ENCODE data around the gene AADAT.

DNA sequence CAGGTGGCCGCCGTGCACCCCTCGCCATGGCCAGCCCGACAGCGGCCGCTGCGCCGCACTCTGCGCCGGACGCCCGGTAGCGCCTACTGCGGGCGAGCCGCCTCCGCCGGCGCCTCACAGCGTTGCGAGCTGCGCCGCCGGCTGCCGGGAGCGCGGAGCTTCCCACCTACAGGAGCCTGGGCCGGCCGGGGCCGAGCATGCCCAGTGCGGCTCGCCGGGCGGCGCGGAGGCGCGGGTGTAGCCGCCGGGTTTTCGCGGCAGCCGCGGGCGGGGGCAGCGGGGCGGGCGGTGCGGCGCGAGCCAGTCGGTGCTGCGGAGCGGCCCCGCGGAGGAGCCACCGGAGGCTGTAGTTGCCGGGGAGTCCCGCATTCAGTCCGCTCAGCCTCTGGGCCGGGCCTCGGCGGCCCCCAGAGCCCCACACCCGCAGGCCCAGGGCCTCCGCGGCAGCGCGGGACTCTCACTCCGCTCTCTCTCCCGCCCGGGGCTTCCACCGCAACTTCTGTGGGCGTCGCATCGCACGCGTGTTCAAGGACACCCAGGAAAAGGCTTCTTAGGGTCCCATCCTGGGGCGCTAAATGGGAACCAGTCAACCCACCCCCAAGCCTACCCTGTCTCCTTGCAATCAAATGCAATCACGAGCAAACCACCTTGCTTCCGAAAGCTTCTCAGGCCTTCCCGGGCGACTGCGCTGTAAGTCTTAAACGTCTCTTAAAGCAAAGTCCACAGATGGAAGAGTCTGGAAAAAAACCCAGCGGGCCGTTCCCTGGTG lies 63.3 kb downstream of the AADAT start, which contains the start of gene MFAP3L:
- TF ChIP-seq RCOR1 (IDR thresholded peaks at IDR 0.05; ENCODE audit: low read depth, low read length) (no peak), MAFK (IDR thresholded peaks at IDR 0.05; ENCODE audit: partially characterized antibody) (no peak), POLR2A (IDR thresholded peaks at IDR 0.05; ENCODE audit: low read length) (no peak; the same call in none of the 2 replicates), SMC3 (IDR thresholded peaks at IDR 0.05) (no peak), NFE2L2 (conservative IDR thresholded peaks at IDR 0.05; ENCODE audit: low read length) (no peak), EHMT2 (IDR thresholded peaks at IDR 0.05; ENCODE audit: low read depth) (no peak), ESRRA (IDR thresholded peaks at IDR 0.05; ENCODE audit: borderline replicate concordance, low read length) (no peak), HOXA7 (CRISPR knock-in tag; IDR thresholded peaks at IDR 0.05) (no peak), HDAC2 (IDR thresholded peaks at IDR 0.05) (no peak)
- TF ChIP-seq, protein P1, sequence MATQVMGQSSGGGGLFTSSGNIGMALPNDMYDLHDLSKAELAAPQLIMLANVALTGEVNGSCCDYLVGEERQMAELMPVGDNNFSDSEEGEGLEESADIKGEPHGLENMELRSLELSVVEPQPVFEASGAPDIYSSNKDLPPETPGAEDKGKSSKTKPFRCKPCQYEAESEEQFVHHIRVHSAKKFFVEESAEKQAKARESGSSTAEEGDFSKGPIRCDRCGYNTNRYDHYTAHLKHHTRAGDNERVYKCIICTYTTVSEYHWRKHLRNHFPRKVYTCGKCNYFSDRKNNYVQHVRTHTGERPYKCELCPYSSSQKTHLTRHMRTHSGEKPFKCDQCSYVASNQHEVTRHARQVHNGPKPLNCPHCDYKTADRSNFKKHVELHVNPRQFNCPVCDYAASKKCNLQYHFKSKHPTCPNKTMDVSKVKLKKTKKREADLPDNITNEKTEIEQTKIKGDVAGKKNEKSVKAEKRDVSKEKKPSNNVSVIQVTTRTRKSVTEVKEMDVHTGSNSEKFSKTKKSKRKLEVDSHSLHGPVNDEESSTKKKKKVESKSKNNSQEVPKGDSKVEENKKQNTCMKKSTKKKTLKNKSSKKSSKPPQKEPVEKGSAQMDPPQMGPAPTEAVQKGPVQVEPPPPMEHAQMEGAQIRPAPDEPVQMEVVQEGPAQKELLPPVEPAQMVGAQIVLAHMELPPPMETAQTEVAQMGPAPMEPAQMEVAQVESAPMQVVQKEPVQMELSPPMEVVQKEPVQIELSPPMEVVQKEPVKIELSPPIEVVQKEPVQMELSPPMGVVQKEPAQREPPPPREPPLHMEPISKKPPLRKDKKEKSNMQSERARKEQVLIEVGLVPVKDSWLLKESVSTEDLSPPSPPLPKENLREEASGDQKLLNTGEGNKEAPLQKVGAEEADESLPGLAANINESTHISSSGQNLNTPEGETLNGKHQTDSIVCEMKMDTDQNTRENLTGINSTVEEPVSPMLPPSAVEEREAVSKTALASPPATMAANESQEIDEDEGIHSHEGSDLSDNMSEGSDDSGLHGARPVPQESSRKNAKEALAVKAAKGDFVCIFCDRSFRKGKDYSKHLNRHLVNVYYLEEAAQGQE (IDR thresholded peaks at IDR 0.05), result no peak
- TF ChIP-seq, protein P2, sequence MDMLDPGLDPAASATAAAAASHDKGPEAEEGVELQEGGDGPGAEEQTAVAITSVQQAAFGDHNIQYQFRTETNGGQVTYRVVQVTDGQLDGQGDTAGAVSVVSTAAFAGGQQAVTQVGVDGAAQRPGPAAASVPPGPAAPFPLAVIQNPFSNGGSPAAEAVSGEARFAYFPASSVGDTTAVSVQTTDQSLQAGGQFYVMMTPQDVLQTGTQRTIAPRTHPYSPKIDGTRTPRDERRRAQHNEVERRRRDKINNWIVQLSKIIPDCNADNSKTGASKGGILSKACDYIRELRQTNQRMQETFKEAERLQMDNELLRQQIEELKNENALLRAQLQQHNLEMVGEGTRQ (IDR thresholded peaks at IDR 0.05), result no peak
- TF ChIP-seq, protein P3, sequence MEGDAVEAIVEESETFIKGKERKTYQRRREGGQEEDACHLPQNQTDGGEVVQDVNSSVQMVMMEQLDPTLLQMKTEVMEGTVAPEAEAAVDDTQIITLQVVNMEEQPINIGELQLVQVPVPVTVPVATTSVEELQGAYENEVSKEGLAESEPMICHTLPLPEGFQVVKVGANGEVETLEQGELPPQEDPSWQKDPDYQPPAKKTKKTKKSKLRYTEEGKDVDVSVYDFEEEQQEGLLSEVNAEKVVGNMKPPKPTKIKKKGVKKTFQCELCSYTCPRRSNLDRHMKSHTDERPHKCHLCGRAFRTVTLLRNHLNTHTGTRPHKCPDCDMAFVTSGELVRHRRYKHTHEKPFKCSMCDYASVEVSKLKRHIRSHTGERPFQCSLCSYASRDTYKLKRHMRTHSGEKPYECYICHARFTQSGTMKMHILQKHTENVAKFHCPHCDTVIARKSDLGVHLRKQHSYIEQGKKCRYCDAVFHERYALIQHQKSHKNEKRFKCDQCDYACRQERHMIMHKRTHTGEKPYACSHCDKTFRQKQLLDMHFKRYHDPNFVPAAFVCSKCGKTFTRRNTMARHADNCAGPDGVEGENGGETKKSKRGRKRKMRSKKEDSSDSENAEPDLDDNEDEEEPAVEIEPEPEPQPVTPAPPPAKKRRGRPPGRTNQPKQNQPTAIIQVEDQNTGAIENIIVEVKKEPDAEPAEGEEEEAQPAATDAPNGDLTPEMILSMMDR (IDR thresholded peaks at IDR 0.05), result no peak
- TF ChIP-seq, protein P4, sequence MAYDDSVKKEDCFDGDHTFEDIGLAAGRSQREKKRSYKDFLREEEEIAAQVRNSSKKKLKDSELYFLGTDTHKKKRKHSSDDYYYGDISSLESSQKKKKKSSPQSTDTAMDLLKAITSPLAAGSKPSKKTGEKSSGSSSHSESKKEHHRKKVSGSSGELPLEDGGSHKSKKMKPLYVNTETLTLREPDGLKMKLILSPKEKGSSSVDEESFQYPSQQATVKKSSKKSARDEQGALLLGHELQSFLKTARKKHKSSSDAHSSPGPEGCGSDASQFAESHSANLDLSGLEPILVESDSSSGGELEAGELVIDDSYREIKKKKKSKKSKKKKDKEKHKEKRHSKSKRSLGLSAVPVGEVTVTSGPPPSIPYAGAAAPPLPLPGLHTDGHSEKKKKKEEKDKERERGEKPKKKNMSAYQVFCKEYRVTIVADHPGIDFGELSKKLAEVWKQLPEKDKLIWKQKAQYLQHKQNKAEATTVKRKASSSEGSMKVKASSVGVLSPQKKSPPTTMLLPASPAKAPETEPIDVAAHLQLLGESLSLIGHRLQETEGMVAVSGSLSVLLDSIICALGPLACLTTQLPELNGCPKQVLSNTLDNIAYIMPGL (CRISPR knock-in tag; IDR thresholded peaks at IDR 0.05; ENCODE audit: borderline replicate concordance), result no peak
- TF ChIP-seq, protein P5, sequence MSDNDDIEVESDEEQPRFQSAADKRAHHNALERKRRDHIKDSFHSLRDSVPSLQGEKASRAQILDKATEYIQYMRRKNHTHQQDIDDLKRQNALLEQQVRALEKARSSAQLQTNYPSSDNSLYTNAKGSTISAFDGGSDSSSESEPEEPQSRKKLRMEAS (IDR thresholded peaks at IDR 0.05), result peak; percentile 53; the same call in 1 of the 2 replicates
